GM21528 (cell line): ENCODE measurements around the gene ZNF683.

Experiments
- ATAC-seq: cut with Tn5 transposase; IDR thresholded peaks from one replicate; pipeline ENCODE4 v1.9.1; 2021; ENCODE audit warnings: mild to moderate bottlenecking, moderate library complexity; ENCODE audit not compliant: unreplicated experiment, low FRiP score

ZNF683 gene

GRCh38 chr1:26315874-26316850 is 56.4 kb downstream of the ZNF683 start:
- no peak for ATAC-seq

- ATAC-seq: no peak
These were observed 58.0 kb downstream of the ZNF683 start for GRCh38 chr1:26314501-26314900.
